Measurements from ENCODE around the gene OSBPL3.

GRCh38 chr7:25026156-25026555, 46.2 kb upstream of the OSBPL3 start:
- TF ChIP-seq SIN3A (IDR thresholded peaks at IDR 0.05; ENCODE audit: borderline replicate concordance, low read depth, low read length): no peak
- TF ChIP-seq CTCF (IDR thresholded peaks at IDR 0.05): no peak
- TF ChIP-seq NFIC (IDR thresholded peaks at IDR 0.05; ENCODE audit: borderline replicate concordance): no peak
- TF ChIP-seq SMC3 (IDR thresholded peaks at IDR 0.05; ENCODE audit: low read depth, low read length): no peak
- TF ChIP-seq MXI1 (IDR thresholded peaks at IDR 0.05; ENCODE audit: low read depth, low read length): no peak
- no peak for TF ChIP-seq JUND (IDR thresholded peaks at IDR 0.05)
- TF ChIP-seq RAD21 (IDR thresholded peaks at IDR 0.05; ENCODE audit: low read length): no peak

All from SK-N-SH (cell line).